Stimulated activated CD8-positive, alpha-beta memory T cell treated with anti-CD3 and anti-CD28 coated beads, Interleukin-7, amount 100 ng/mL, for 24 hours (primary cell): ENCODE data around the gene IGFLR1.

ENCODE experiments used
- DNase-seq: peaks from one replicate; pipeline ENCODE4 v3.0.0-alpha.2; 2020; ENCODE audit warnings: low read depth

IGFLR1 gene

GRCh38 chr19:35723671-35724070 is 18.6 kb downstream of the IGFLR1 start:
- no peak for DNase-seq

GRCh38 chr19:35722897-35723296 is 19.4 kb downstream of the IGFLR1 start:
- no peak for DNase-seq

GRCh38 chr19:35722461-35722860 is 19.8 kb downstream of the IGFLR1 start:
- no peak for DNase-seq

- no peak for DNase-seq
Measured at GRCh38 chr19:35721374-35721773, 20.9 kb downstream of the IGFLR1 start.

- no peak for DNase-seq
Measured at GRCh38 chr19:35720648-35721047, 21.6 kb downstream of the IGFLR1 start.

GRCh38 chr19:35720163-35720524 is 22.1 kb downstream of the IGFLR1 start:
- no peak for DNase-seq

- no peak for DNase-seq
Measured at GRCh38 chr19:35719402-35720162, 22.7 kb downstream of the IGFLR1 start.

GRCh38 chr19:35718345-35719041 is 23.8 kb downstream of the IGFLR1 start:
- no peak for DNase-seq

GRCh38 chr19:35717665-35718344 is 24.4 kb downstream of the IGFLR1 start, which contains the start of gene KMT2B:
TSS of gene KMT2B (plus strand) at chr19:35718003. CDS start at chr19:35718019, 16 bp downstream.
- DNase-seq, result no peak

GRCh38 chr19:35716801-35717664 is 25.2 kb downstream of the IGFLR1 start:
- peak; percentile 88 for DNase-seq

GRCh38 chr19:35715981-35716800 is 26.1 kb downstream of the IGFLR1 start:
- no peak for DNase-seq

- DNase-seq, result no peak
Measured at GRCh38 chr19:35715355-35715809, 26.9 kb downstream of the IGFLR1 start.

- DNase-seq, result no peak
Measured at GRCh38 chr19:35714601-35715354, 27.5 kb downstream of the IGFLR1 start.

GRCh38 chr19:35713904-35714495 is 28.3 kb downstream of the IGFLR1 start:
- DNase-seq, result no peak

GRCh38 chr19:35713506-35713850 is 28.8 kb downstream of the IGFLR1 start:
- no peak for DNase-seq

GRCh38 chr19:35712567-35713505 is 29.4 kb downstream of the IGFLR1 start:
- peak; percentile 67 for DNase-seq

- no peak for DNase-seq
Measured at GRCh38 chr19:35710784-35711723, 31.2 kb downstream of the IGFLR1 start.

GRCh38 chr19:35708391-35708790 is 33.9 kb downstream of the IGFLR1 start:
- no peak for DNase-seq
